HG03108 (cell line): ENCODE measurements around the gene PDZK1IP1.
A peak's percentile ranks its signal among the peaks of the same experiment; 100 is the strongest.
"Not testable (repeated sequence)": the region's sequence is repeated elsewhere in the genome, so short reads cannot be mapped to it uniquely, and the experiment has no call there.

Experiments used
- ATAC-seq: cut with Tn5 transposase; IDR thresholded peaks from one replicate; pipeline ENCODE4 v1.9.1; 2021; ENCODE audit warnings: moderate library complexity; ENCODE audit not compliant: unreplicated experiment

The PDZK1IP1 gene

DNA sequence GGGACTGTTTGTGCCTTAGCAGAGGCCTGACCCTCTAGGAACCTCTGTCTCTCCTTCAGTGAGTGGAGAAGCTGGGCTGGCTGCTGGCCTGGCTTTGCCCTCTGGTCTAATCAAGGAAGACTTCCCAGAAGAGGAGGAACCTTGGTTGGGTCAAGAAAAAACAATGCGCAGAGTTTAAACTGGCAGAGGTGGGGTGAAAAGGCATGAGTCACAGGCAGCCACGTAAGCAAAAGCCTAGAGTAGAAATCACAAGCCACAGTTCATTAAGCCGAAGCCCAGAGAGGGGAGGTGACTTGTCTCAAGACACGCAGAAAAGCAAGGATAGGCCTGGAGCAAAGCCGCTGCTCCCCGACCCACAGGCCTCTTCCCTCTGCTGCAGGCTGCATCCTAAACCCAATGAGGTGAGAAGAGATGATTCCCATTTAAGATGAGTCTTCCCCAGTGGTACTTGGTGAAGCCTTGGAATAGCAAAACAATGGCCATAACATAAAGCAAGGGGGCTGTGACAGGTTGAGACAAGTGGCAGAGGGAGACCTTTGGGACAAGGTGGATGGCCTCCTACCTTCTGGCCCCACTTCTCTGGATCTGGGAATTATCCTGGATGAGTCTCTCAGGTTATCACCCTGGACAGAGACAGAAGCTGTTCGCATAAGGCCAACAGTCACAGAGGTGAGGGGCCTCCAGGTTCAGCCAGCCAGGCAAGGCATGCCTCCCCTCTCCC is 7.7 kb downstream of the PDZK1IP1 start:
- no peak for ATAC-seq

DNA sequence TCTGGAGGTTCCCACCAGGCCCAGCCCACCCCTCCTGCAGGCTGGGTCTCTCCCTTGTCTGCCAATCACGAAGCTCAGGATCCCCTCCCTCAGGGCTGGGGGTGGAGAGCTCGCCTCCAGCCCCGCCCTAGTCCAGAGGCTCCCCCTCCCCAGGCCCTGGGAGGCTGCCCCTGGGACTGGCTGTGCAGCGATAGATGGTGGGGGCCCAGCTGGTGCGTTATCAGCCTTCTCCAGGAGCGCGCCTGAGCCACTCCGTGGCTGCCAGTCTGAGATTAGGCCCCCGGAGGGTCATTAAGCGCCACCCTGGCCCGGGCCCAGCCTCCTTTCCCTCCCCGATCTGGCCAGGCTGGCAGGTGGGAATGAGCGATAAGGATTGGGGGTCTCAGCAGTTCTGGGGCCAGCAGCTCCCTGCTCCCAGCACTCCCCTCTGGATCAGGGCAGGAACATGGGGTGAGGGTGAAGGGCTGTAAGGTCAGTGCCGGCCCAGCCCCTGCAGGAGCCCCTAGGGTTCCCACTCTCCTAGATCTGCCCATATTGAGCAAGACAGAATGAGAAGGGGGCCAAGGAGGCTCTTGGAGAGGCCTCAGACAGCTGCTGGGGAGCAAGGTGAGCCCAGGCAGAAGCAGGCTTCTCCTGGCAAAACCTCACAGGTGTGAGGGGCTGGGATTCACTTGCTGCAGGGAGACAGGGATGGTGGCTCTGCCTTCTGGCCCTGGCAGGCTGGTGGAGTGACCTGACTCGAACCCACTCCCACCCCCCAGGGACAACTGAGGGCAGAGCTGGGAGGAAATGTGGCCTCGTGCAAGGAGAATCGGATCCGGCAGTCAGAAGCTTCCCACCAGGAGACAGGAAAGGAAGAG is 8.5 kb downstream of the PDZK1IP1 start:
- ATAC-seq, result no peak

DNA sequence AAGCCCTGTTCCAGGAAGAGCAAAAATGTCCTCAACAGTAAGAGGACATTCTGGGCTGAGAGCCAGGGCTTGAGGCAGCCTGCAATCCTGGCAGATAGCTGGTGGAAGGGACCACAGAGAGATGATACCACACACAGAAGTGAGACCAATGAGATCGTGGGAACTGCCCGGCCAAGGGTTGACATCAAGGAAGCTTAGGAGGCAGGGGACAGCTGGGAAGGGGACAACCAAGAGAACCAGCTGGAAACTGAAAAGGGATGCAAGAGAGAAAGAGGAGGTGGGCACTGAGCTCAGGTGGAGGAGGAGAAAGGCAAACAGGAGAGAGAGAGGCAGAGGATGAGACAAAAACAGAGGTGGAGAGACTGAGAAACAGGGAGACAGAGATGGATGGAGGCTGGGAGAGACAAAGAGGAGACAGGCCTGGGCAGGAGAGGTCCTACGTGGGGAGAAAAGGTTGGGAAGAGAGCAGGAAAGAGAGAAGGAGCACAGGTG is 9.2 kb downstream of the PDZK1IP1 start:
- ATAC-seq, result no peak

- no peak for ATAC-seq
These were observed 9.8 kb downstream of the PDZK1IP1 start for GRCh38 chr1:47179988-47180563.

DNA sequence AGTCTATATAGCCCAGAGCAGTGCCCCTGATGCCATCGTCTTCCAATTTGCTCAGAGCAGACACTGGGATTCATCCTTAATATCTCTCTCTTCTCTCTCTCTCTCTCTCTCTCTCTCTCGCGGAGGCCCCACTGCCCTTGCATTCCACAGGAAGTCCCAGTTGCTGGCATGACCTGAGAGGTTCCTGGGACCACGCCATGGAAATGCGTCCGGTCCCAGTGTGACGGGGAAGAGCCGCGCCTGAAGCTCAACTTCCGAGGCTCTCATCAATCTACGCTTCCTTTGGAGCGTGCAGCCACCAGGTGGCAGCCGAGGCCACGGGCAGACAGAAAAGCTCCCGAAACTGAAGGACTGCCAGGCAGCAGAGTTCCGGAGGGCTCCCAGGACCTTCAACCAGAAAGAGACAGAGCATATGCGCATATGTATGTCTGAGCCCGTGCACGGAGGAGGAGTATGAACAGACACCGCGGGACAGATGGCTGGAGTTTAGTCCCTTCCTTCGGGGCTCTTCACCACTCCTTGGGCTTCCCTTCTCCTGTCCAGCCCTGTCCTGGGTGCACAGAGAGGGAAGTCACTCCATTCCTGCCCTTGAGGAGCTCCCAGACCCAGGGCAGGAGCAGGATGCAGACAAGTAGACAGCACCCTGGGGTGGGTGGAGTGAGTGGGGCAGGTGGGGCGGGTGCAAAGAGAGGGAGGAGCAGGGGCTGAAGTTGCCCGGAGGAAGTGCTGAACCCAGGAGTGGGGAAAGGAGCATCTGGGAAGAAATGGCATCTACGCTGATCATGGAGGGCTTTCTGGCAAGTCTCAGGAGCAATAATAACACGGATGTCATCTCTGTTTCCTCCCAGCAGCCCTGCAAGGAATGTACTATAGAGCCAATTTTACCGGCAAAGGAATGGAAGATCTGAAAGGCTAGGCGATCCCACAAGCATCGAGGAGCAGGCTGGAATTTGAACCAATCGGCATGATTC is 10.5 kb downstream of the PDZK1IP1 start:
- ATAC-seq, result peak; percentile 87

DNA sequence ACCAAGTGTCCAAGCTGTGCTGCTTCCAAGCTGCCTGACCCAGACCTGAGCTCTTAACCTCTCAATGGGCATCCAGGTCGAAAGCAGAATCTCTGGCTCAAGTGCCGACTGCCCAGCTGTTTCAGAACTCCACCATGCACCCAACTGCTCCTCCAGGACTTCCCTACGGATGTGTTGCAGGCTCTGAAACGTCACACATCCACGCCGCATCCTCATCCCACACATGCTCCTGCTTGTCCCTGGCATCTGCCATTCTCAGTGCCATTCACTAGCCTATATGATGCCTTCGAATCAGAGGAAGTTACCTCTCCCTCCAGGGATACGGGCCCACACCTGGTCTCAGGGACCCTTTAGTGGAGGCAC is 11.2 kb downstream of the PDZK1IP1 start:
- ATAC-seq, result no peak

- ATAC-seq, result no peak
These were observed 11.8 kb downstream of the PDZK1IP1 start for GRCh38 chr1:47178020-47178419.

GRCh38 chr1:47175227-47175934 is 14.5 kb downstream of the PDZK1IP1 start:
- no peak for ATAC-seq

DNA sequence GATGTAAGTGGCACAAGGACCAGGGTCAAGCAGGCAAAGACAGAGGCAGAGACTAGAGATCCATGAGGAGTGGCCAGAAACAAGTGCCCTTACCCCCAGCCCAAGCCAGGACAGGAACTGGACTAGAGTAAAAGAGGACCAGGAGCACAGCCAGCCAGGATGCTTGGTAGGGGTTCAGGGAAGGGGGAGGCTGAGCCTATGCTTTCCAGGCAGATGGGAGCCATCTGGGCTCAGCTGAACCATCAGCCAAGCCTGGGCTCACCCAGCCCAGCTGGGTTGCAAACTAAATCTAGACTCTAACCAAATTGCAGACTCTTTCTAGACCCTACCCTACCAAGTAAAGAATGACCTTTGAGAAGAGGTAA is 15.2 kb downstream of the PDZK1IP1 start:
- no peak for ATAC-seq

DNA sequence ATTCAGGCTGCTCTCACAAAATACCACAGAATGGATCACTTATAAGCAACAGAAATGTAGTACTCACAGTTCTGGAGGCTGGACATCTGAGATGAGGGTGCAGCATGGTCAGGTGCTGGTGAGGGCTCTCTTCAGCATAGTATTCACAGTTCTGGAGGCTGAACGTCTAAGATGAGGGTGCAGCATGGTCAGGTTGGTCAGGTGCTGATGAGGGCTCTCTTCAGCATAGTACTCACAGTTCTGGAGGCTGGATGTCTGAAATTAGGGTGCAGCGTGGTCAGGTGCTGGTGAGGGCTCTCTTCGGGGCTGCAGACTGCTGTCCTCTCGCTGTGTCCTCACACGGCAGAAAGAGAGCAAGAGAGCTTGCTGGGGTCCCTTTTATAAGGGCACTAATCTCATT is 17.1 kb downstream of the PDZK1IP1 start:
- ATAC-seq, result no peak

GRCh38 chr1:47164552-47164951 is 25.3 kb downstream of the PDZK1IP1 start:
- ATAC-seq, result no peak

GRCh38 chr1:47161298-47162040 is 28.4 kb downstream of the PDZK1IP1 start:
- ATAC-seq, result no peak

DNA sequence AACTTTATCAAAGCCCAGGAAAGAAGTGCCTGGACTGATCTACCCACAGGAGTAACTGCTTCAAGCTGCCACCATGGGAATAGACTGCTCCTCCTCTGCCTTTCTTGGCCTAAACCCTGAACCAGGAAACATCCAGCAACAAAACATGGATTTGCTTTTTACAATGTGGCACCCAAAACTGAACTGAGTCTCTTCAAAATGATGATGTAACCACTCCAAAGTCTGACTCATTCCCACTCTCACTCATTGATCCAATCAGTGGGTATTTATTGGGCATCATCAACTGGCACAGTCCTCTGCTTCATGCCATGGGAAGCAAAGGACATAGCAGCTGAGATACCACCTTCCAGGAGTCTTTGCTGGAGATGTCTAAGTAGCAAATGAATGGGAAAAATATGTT is 29.1 kb downstream of the PDZK1IP1 start:
- no peak for ATAC-seq

DNA sequence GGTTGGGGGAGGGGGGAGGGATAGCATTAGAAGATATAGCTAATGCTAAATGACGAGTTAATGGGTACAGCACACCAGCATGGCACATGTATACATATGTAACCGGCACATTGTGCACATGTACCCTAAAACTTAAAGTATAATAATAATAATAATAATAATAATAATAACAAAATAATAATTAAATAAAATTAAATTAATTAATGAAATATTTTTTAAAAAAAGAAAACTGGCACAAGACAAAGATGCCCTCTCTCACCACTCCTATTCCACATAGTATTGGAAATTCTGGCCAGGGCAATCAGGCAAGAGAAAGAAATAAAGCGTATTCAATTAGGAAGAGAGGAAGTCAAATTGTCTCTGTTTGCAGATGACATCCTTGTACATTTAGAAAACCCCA is 31.9 kb downstream of the PDZK1IP1 start:
- not testable (repeated sequence) for ATAC-seq

- not testable (repeated sequence) for ATAC-seq
These were observed 33.4 kb downstream of the PDZK1IP1 start for GRCh38 chr1:47156457-47156856.

DNA sequence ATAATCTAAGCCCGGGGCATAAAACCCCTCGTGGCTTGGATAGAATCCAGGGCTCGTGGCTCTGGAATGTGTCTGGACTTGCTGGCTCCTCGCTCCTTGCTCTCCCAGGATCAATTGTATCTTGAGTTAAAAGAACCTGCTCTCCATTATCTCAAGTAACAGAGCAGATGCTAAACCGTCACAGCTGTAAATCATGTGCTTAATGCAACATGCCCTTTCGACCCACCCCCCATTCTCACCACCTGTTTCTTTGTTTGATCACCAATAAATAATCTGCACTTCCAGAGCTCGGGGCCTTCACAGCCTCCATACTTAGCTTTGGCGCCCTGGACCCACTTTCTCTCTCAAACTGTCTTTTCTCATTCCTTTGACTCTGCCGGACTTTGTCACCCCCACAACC is 40.7 kb downstream of the PDZK1IP1 start:
- ATAC-seq, result not testable (repeated sequence)

DNA sequence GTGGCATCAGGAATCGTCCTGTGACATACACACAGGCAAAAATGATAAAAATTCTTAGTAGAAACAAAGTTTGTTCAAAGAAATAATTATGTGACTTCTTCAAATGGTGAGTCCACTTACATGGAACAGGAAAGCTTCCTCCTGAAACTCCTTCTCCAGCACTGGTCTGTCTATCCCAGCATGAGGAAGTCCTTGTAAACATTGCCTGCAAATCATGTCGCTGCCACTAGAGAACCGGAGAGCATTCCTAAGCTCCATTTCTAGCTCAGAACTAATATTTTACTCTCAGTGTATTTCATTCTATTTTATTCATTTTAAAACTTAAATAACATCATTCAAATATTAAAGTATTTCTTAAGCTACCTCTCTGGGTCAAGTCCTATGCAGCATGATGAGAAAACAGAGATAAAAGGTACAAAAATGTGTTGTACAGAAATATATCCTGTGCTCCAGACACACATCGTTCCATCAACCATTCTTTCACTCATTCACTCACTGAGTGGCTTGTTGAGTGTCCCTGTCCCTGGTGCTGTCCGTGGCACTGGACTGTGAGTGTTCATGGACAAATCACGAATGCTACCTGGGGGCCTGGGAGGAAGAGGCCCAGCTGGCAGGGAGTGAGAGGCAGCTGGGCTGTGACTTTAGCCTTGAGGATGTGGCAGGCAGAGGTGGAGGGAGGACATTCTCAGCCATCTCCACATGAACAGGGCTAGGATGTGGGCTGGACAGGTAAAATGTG is 42.6 kb downstream of the PDZK1IP1 start:
- no peak for ATAC-seq

DNA sequence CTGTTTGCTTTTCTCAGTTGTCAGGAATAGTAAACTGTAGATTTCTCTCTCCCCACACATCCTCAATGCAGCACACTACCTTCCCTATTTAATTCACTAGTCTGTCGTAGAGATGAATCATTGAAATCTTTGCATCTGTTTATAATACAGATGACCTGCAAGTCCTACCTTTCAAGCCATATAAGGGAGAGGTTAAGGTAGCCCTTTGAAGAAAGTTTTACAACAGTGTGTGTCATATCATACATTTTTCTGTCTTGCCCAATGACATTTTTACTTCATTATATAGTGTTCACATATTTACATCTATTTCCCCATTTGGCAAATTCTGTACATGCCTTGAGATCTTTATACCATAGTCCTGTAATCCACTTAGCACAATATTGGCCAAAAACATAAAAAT is 43.3 kb downstream of the PDZK1IP1 start:
- ATAC-seq, result not testable (repeated sequence)

GRCh38 chr1:47143654-47144053 is 46.2 kb downstream of the PDZK1IP1 start:
- ATAC-seq, result not testable (repeated sequence)
